Measurements from ENCODE around the gene RAB1A.
A peak's percentile ranks its signal among the peaks of the same experiment; 100 is the strongest.

The RAB1A gene

GRCh38 chr2:65061910-65062339 lies 68.0 kb downstream of the RAB1A start:
- DNase-seq (ENCODE audit: low read depth, low spot score), result no peak

GRCh38 chr2:65061146-65061909 lies 68.6 kb downstream of the RAB1A start:
- DNase-seq (ENCODE audit: low read depth, low spot score), result no peak

- no peak for DNase-seq (ENCODE audit: low read depth, low spot score)
These were observed 70.8 kb downstream of the RAB1A start for GRCh38 chr2:65059071-65059470.

DNA sequence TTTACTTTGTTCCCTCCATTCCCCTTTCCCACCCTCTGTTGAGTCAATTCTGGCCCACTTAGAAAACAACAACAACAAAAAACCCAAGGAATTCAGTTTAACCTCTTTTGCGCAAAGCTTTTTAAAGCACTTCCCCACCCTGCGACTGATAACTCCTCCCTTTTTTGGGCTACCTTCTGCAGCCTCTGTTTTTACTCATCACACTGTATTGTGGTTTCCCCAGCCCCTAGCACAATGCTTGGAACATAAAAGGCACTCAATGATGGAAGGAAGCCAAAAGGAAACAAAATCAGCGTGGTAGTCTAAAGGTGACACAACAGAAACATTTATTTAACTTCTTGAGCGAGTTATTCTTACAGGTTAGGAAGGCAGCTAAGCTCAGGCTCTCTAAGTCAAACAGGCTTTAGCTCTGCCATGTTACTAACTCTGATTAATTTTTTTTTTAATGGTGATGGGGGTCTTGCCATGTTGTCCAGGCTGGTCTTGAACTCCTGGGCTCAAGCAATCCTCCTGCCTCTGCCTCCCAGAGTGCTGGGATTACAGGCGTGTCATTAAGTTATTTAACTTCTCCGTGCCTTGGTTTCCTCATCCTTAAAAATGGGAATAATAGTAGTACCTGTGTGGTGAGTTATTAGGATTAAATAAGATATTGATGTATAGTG lies 72.4 kb downstream of the RAB1A start:
- DNase-seq (ENCODE audit: low read depth, low spot score), result peak; percentile 38

DNA sequence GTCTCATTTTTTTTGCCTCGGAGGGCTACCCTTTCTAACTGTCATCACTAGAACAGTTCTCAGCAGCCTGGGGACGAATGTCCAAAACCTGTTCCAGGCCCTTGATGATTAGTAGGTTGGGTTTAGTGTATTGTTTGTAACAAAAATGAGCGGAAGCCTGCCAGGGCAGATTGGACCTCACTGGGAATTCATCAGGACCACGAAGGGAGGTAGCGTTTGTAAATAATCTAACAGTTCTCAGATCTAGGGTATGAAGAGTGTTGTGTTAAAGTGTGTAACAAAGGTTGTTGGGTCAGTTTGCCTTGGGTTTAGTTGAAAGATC lies 72.9 kb downstream of the RAB1A start:
- no peak for DNase-seq (ENCODE audit: low read depth, low spot score)

DNA sequence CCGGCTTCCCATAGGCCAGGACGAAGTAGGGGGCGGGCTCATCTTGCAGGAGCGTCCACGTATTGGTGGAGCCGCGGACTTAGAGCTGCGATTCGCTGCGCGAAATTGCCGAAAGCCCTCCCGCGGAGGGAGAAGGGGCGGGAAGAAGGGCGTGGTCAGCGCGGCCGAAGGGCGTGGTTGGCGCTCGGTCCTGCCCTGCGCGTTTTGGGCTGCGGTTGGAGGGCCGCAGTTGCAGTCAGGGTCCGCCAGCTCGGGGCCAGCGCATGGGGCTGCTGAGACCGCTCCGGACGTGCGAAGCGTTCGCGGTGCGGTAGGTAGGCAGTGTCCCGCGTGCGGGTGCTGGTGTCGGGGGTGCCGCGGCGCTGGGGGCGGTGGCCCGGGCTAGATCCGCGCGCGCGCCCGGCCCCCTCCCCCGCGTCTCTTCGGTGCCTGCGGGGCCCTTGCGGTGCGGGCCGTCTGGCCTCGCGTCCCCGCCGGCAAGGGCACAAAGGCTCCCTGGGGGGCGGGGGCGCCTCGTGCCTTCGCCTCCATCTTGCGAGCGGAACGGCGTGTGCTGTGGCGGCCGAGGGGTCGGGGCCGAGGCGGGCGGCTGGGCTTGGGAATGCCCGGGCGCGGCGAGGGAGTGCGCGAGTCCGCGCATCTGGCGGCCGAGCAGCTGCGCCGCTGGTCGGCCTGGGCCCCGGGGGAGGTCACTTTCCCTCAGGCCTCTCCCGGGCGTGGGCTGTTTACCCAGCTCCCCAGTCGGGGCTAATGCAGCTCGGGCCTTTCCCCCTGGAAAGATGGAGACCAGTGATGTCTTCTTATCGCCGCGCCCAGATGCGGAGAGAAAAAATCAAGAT lies 73.5 kb downstream of the RAB1A start, which contains the start of gene CEP68:
Gene CEP68 (plus strand): TSS at position 202 of the 839 bp plus-strand sequence. CDS start 13,029 bp downstream, outside the sequence.
- DNase-seq (ENCODE audit: low read depth, low spot score), result peak; percentile 93

DNA sequence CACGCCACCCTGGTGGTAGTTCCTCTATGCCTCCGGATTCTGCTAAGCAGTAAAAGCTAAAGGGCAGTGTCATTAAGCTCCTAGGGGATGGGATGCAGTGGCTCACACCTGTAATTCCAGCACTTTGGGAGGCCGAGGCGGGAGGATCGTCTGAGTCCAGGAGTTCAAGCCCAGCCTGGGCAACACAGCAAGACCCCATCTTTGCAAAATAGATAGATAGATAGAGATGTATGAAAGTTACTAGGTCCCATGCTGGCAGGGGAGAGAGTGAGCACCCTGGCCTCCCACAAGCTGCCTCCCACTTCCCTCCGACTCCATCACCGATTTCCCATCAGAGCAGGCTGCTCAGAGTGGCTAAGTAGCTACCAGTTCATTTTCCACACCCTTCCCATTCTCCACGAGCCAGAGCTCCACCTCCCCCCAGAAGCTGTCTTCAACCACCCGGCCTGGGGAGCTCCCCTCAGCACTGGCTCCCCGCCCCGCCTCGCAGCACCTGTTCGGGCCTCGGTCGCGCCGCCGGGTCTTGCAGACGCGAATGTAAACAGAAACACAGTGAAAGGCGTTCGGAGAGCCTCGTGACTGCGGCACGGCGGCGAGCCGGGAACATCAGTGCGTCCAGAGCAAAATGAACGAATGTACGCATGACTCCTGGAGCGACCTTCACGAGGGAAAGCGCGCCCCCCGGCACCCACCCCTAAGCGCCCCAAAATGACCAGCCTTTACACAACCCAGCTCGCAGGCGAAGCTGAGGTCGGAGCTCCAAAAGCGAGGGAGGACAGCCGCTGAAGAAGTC lies 74.3 kb downstream of the RAB1A start:
- DNase-seq (ENCODE audit: low read depth, low spot score), result peak; percentile 35

DNA sequence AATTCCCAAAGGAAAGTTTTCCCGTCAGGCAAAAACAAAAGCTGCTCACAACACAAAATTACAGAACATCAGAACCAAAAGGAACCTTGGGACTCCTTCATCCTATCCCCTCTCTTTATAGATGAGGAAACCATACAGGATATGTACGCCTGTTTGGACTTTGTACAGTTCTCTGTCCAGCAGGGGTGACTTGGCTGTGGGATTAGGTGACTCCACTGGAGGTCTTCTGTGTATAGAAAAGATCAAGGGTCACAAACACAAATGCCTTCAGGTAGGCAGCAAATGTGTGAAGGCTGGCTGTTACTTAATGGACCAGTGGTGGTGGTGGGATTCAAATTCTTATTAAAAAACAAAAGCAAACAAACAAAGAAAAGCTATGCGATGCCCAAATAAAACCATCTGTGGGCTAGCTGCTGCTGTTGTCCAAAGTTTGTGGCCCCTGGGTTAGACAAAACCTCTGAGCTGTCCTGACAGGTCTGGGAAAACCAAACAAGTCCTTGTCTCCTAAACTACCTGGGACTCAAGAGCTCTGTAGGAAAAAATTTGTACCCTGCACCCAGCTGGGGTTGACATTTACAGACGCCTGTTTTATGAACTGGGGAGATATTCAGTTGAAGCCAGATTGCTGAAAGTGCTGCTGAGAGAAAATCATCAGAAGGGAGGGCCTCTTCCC lies 75.0 kb downstream of the RAB1A start:
- DNase-seq (ENCODE audit: low read depth, low spot score), result no peak

DNA sequence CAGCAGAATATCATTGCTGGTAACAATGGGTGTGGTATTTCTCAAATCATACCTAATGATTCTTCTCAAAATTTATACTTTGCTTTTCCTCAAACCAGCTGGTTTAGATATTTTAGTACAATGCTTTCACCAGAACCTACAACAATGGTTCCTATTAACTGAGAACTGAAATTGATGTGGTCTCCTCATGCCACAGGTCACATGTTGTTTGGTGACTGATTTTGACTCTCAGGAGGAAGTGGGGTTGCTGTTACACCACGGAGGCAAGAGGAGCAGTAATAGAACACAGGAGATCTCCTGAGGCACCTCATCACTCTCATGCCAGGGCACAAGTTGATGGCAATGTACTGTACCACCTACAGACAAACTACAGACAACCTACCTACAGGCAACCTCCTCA lies 76.7 kb downstream of the RAB1A start:
- DNase-seq (ENCODE audit: low read depth, low spot score), result no peak

DNA sequence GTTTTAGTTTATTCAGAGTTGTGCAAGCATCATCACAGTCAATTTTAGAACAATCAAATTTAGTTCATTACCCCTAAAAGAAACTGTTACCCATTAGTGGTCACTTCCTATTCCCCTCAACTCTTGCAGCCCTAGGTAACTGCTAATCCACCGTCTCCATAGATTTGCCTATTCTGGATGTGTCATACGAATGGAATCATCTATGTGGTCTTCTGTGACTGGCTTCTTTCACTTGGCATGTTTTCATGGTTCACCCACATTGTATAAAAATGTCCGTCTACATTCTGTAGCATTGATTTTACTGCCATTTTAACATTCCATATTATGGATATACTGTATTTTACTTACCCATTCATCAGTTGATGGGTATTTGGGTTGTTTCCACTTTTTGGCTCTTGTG lies 79.0 kb downstream of the RAB1A start:
- no peak for DNase-seq (ENCODE audit: low read depth, low spot score)

DNA sequence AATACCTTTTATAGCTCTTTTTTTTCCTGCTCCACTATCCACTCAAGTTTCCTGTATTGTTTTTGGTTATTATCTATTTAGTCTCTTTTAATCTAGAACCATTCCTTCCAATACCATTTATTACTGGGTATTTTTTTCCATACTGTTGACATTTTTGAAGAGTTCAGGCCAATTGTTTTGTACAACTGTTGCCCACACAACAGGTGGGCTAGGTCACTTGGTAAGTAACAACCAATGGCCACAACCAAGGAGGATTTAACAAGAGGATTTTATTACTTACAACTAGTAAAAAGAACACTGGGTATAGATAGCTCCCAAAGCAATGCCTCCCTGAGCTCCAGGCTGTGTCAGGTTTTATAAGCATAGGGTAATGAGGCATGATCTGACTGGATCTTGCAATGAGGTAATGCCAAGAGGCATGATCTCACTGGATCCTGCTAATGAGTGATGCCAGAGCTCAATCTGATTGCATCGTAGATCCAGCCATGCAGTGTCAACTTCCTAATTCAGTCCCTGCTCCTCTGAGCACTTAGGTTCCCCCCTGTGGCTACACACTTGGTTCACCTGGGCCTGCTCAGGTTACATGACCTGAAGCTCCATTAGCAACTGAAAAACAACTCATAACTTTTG lies 80.8 kb downstream of the RAB1A start:
- no peak for DNase-seq (ENCODE audit: low read depth, low spot score)

- DNase-seq (ENCODE audit: low read depth, low spot score), result no peak
These were observed 83.1 kb downstream of the RAB1A start for GRCh38 chr2:65046633-65047407.

DNA sequence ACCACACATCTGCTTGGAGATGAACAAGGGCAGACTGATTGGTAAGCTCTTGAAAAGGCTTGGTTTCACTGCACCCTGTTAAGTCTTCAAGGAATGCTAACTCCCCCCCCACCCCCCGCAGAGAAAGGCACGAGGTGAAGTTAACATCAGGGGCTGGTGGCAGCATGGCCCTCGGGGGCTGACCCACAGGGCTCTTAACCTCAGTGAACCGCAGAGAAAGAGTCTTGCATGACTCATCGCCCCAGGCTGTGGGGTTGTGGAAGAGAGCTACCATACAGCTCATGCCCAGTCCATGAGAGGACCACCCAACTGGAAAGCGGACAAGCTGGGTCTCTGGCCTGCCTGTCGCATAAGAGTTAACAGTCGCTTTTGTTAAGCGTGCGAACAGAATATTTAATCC lies 84.3 kb downstream of the RAB1A start:
- no peak for DNase-seq (ENCODE audit: low read depth, low spot score)

DNA sequence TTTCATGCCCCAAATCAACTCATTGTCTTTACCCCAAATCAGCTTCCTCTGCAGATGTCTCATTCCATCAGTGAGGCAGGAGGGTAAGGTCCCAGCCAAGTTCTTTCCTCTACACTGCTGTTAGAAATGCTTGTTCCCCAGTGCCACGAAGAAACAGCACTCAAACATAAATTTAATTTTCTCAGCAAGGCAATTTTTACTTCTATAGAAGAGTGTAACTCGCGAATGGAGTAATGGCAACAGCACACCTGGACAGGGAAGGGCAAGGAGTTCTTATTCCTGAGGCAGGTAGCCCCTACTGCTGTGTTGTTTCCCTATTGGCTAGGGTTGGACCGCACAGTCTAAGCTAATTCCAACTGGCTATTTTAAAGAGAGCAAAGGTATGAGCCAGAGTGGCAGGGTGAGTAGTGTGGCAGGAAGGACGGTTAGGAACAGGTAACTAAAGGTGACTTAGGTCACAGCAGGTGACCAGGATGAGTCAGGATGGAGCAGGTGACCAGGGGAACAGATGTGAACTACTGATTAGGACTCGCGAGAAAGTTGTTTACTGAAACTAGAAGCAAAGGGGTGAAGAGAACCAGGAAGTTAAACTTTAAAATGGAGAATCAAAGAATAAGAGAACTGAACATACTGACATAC lies 85.7 kb downstream of the RAB1A start:
- no peak for DNase-seq (ENCODE audit: low read depth, low spot score)

DNA sequence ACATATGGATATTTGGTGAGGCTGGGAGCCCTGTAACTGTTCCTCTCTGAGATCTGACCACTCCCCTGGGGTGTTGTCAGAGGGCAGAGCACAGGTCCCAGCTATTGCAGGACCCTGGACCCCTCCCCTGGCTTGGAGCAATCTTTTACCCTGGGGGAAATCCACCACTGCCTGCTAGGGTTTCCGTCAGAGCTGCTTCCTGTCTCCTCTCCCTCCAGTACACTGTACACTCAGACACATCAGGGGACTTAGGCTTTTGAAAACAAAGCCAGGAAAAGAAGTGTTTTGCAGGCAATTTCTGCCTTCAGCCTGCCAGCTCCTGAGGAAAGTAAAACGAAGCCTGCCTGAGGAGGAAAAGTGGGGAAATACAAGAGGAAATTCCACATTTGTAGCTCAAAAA lies 86.9 kb downstream of the RAB1A start:
- DNase-seq (ENCODE audit: low read depth, low spot score), result no peak

GRCh38 chr2:65040400-65041261 lies 89.3 kb downstream of the RAB1A start:
- peak; percentile 42 for DNase-seq (ENCODE audit: low read depth, low spot score)

GRCh38 chr2:65039640-65040039 lies 90.3 kb downstream of the RAB1A start:
- DNase-seq (ENCODE audit: low read depth, low spot score), result no peak

- DNase-seq (ENCODE audit: low read depth, low spot score), result no peak
These were observed 92.7 kb downstream of the RAB1A start for GRCh38 chr2:65037178-65037577.
